Inflammatory macrophage treated with lipopolysaccharide for 1 hour (primary cell): ENCODE results near the gene SLC1A4.
"Not testable (repeated sequence)": the region's sequence is repeated elsewhere in the genome, so short reads cannot be mapped to it uniquely, and the experiment has no call there.

Experiments used
- DNase-seq, 2 donors: peaks; one replicate each; pipeline ENCODE4 v3.0.0-alpha.2; 2020 to 2022

Gene SLC1A4

DNA sequence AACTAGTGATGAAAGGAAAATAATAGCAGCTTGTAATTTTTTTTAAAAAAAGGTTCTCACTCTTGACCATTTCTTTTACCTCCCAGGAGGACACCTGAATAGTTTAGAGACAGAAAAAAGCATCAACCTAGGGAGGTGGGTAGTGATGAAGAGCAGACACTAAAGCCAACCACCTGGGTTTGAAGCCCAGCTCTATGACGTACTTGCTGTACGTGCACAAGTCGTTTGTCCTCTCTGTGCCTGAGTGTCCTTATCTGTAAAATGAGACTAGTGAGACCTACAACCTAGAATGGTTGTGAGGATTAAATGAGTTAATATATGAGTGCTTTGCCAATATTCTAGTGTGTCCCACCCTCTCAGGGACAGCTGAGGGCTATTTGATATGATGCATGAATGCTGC lies 5.8 kb downstream of the SLC1A4 start:
- no peak for DNase-seq

DNA sequence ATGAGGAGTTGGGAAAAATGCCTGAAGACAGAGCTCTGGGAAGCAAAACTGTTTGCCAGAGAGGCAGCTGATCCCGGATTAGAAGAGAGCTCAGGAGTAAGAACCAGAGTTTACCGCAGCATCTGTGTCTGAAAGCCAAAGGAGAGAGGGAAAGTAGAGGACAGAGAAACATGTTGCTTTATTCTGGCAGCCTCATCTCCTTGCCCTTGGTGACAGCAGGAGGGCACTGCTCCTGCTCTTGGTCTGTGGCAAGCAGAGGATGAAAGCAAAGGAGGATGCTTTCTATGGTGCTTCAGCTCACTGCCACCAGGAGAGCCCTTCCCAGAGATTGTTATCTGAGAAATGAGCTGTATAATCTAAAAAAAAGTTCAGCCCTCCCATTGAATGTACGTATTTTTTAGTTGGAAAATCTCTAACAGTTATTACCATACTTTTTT lies 7.7 kb downstream of the SLC1A4 start:
- no peak for DNase-seq

DNA sequence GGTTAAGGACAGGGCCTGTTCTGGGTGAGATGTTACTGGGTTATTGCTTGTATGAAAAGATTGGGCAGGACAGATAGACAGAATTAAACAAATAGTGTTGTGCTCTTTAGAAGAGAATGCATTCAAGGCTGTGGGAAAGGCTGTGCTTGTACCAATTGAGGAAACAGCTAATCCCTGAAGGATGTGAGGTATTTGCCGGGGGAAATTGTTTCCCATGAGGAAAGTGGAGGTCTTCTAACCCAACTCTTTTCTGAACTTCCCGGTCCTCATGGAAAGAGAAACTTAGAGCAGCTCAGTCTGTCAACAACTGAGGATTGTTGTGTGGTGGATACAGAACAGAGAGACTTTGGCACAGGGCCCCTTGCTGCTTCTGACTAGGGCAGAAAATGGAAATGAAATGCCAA lies 9.5 kb downstream of the SLC1A4 start:
- DNase-seq = no peak

DNA sequence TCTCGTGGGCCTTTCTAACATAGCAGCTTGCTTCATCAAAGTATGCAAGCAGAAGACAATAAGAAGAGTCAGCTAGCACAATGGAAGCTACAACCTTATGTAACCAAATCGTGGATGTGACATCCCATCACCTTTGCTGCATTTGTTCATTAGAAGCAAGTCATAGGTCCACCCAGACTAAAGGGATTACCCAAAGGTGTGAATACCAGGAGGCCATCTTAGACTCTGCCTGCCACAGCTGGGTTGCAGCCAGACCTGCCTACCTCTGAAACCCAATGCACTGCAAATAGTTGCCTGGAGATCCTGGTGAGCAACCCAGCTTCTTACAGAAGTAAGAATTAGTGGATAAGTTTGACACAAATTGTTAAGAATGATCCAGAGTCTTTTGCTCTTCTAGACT lies 10.6 kb downstream of the SLC1A4 start:
- no peak for DNase-seq

DNA sequence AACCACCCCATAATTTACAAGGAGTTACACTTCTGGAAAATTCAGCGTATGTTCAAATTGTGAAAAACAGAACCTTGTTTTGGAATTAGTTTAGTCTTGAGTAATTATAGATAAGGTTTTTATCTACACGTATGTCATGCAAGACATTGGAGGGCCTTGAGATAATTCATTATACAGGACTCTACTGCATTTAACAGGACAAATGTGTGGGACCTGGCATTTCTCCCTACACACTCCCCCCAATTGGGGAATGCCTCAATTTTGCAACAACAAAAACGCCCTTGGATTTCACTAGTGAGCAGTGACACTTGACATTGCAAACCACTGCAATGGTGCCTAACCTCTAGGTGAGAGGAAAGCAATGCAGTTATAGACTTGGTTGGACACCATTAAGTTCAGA lies 11.4 kb downstream of the SLC1A4 start:
- DNase-seq = peak; percentile 51 to 71

DNA sequence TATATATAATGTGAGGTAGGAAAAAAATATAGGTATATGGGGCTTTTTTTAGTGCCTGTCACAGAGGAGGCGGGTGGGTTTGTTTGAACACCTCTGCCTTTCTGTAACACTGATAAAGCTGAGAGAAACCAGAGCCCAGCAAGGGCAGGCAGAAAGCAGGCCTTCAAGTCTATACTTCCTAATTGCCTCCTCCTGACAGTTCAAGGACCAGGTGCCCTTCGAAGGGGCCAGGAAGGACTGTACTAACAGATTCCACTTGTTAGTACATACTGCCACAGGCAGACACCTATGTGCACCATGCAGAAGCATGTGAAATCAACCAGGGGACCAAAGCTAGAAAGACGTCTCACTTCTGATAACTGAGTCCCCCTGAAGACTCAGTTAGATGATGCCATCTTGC lies 13.8 kb downstream of the SLC1A4 start:
- DNase-seq = no peak

DNA sequence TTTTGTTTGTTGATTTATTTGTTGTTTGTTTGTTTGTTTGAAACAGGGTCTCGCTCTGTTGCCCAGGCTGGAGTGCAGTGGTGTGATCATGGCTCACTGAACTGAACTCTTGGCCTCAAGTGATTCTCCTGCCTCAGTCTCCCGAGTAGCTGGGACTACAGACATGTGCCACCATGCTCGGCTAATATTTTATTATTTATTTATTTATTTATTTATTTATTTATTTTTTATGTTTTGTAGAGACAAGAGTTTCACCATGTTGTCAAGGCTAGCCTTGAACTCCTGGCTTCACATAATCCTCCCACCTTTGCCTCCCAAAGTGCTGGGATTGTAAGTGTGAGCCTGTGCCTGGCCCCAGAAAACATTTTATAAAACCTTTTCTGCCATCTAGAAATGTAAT lies 15.0 kb downstream of the SLC1A4 start:
- DNase-seq = not testable (repeated sequence)

DNA sequence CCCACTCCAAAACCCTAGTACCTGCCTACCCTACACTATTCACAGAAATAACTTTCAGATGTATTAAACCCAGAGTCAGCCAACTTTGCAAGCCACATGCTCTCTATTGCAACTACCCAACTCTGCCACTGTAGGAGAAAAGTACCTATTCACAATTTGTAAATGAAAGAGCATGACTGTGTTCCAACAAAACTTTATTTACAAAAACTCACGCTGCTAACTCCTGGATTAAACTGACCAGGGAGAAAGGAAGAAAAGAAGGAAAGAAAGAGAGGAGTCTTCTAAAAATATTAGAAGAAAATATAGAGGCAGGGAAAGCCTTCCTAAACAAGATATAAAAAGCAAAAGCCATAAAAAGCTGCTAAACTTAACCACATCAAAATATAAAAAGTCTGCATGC lies 24.6 kb downstream of the SLC1A4 start:
- no peak for DNase-seq

DNA sequence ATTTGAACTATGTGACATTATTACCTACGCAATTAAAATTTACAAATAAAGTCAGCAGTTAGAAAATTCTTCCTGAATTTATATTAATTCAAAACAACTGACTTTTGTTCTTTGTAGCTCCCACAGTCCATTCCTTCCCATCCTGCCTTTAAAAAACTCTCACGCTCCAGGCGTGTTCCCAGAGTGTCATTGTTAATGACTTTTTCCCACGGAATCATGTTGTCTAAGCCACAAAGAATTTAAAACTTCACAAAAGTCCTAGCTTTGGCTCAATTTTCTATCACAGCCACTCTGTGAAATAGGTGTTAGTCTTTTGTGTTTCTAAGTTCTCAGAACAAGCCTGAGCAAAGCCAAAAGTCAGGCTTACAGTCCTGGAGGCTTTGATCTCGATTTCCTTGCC lies 26.5 kb downstream of the SLC1A4 start:
- DNase-seq = no peak

DNA sequence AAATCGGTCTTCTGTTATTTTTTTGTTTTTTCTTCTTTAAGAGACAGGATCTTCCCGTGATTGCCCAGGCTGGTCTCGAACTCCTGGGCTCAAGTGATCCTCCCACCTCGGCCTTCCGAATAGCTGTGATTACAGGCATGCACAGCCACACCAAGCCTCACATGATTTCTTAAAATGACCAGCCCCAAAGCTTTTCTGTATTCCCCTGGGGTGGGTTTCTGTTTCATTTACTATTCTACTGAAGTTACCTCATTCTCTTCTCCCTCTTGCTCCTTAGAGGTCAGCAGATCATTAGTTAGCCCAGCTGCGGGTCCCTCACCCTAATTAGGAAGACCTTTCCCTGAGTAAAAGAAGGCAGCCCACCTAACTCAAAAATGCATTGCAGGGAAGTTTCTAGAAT lies 27.6 kb downstream of the SLC1A4 start:
- DNase-seq = peak; percentile 35 to 67

DNA sequence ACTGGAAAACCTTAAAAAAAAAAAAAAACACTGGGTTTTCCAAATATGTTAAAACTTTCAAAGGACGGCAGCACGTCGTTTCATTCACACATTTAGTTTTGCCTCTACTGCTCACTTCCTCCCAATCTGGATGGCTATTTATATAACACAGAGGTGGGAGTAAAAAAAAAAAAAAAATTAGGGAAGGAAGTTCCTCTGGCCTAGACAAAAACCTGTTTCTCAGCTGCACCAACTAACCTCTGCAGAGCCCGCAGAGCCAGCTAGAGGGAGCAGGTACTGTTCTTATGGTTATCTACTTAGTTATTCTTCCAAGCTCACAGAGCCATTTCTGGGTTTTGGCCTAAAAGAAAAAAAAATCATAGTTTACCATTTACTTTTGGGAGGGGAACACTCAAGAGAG lies 28.1 kb downstream of the SLC1A4 start:
- DNase-seq = peak; percentile 71 to 86

DNA sequence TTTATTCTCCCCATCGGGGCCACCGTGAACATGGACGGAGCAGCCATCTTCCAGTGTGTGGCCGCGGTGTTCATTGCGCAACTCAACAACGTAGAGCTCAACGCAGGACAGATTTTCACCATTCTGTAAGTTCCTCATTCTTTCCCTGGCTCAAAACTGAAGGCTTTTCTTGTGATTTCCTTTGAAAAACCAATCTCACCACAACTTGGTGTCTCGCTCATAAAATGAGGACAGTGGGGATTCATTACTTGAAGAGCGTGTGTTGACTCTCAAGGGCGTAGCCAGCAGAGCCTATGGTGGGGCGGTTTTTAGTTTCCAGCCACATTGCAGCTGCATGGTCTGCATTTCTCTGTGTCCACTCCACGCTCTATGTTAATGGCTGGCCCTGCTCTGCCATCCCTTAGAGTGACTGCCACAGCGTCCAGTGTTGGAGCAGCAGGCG lies 29.0 kb downstream of the SLC1A4 start:
- peak; percentile 82 to 86 for DNase-seq

DNA sequence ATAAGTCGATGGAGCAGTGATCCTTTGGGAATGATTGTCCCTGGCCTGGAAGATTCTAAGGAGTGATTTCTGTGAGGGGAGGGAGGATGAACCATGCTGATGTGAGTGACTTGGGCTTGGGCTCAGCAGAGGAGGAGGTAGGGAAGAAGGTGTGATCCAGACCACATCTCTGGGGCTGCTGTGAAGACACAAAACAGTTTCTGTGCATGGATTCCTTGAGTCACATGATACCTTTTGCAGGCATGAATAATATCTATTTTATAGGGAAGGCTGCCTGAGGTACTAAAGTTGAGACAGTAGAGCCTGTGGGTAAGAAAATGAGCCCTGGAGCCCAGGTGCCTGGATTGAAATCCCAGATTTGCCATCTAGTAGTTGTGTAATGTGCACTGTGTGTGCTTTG lies 29.8 kb downstream of the SLC1A4 start:
- no peak for DNase-seq

DNA sequence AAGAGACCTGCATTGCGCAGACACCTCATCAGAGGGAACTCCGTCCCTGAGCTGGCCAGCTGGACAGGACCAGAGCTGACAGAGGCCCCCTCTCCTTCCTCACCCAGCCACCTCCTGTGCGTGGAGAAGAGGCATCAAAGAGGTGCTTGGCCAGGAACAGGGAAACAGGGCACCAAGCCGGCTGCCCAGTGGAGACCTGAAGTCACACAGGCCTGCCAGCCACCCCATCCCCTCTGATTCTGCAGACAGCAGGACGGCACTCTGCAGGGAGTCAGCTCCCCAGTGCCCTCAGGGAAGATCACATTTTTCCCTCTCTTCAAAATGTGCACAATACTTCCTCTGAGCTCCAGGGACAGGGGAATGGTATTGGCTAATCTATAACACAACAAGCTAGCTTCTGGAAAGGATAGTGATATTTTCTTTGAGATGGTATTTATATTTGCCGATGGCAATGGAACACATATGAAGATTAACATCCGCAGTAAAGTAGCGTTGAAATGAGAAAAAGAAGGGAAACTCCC lies 30.5 kb downstream of the SLC1A4 start:
- no peak for DNase-seq

DNA sequence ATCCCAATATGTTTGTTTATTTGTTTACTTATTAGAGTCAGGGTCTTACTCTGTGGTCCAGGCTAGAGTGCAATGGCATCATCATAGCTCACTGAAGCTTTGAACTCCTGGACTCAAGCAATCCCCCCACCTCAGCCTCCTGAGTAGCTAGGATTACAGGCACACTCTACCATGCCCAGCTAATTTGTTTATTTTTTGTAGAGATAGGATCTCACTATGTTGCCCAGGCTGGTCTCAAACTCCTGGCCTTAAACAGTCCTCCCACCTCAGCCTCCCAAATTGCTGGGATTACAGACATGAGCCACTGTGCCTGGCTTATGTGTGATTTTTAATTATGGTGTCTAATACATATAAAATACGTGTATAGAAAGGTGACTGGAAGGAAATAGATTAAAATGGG lies 31.1 kb downstream of the SLC1A4 start:
- DNase-seq = not testable (repeated sequence)

DNA sequence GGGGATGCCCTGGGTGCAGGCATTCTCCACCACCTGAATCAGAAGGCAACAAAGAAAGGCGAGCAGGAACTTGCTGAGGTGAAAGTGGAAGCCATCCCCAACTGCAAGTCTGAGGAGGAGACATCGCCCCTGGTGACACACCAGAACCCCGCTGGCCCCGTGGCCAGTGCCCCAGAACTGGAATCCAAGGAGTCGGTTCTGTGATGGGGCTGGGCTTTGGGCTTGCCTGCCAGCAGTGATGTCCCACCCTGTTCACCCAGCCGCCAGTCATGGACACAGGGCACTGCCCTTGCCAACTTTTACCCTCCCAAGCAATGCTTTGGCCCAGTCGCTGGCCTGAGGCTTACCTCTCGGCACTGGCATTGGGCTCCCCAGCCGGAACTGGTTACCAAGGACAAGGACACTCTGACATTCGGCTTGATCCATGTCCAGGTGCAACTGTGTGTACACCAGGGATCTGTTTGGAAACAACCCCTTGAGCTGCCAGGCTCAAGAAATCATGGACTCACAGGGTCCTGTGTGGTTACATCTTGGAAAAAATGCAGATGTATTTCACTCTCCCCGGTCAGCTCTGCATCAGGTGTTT lies 31.8 kb downstream of the SLC1A4 start:
- DNase-seq = no peak

DNA sequence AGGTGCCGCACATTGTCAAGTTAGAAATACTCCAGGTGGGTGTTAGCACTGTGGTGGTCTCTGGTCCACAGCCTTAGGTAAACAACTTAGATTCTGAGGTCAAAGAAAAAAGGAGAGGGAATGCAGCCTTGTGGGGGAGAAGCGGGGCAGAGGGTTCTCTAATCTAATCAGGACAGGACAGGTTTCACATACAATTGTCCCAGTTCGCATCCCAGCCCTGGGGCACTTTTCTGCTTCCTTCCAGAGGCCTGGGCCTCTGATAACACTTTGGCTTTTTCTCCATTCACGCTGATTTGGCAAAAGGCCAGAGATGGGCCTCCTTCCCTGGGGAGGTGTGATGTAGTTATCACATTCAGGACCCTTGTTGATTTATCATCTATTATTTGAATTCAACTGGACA lies 32.5 kb downstream of the SLC1A4 start:
- no peak for DNase-seq

DNA sequence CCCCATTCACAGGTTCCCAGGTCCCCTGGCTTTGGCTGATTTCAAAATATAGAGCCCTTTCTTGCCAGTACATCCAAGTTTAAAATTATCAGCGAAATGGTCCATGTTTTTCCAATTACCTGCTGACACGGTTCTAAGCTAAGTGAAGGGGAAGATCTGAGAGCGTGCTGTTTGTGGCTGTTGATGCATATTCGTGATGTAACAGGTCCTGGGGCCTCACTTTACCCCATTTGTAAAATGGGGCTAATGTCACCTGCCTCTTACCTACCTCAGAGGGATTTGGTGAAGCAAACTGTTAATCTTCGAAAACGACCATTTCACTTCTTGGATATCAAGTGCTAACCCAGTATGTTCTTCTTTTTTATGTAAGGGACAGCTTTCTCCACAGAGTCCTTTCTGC lies 33.0 kb downstream of the SLC1A4 start:
- no peak for DNase-seq

DNA sequence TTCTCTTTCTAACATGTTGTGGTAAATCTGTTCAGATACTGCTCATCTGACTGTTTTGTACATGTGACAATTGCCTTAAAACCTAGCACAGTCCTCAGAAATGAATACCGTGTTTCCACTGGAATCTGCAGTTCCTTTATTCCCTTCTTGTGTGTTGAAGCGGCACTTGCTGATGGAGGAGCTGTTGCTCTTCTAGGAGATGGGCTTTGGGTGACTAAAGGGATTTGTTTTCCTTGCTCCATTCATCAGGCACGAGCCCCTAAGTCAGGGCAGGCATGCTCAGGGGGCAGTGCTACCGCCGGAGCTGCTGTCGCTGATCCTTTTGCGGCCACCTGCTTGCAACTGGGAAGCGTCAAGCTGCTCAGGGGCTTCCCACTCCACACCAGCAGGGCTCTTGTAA lies 34.5 kb downstream of the SLC1A4 start:
- DNase-seq = no peak

DNA sequence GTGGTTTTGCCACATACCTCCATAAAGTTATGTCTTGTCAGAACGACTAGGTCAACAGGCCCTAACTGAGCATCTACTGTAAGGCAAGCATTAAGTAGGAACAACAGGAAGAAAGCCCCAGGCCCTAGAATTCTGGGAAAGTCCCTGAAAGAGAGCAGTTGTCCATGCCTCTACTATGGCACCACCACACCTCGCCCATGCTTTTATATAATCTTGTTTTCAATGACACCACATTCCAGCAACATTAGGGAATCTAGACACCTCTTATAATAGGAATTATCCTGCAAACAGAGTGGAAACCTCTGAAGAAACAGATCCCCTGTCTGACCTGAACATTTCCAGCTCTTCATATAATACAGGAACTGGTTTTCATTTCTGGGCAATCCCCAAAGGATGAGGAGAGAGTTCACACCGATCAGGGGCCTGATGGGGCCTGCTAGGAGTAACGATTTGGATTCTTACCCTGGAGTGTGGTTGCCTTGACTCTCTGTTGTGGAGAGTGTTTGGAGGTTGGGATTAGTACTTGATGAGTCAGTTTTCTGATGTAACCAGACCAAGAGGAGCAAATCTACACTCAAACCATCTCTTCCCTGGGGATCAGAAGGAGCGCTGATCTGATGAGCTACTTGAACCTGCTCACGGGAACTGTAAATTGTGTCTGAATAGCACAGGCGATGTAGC lies 35.1 kb downstream of the SLC1A4 start:
- DNase-seq = no peak

DNA sequence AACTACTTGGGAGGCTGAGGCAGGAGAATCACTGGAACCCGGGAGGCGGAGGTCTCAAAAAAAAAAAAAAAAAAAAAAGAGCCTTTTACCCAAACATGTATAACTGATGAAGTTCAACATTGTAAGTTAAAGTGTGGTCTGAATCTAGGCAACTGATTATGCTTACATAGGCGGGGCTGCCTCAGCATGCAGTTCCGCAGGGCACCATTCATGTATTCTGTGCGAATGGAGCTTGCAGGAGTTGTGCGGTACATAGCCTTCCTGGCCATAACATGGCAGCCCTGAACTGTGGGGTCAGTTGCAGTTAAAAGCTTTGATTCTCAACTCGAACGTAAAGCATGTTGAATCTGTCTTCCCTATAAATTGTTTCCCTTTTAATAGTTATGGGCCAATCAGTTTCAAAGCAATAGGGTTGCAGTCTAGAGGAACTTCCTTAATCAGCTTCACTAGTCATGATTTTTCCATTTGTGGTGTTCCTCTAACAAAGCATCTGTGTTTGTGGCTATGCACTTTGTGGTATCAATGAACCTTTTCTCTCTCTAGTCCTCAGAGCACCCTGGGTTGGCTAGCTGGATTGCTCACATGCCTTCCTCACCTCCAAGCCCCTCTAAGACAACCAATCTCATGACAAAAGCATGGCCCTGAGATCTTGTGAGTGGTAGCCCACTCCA lies 36.4 kb downstream of the SLC1A4 start:
- peak; percentile 74 for DNase-seq

DNA sequence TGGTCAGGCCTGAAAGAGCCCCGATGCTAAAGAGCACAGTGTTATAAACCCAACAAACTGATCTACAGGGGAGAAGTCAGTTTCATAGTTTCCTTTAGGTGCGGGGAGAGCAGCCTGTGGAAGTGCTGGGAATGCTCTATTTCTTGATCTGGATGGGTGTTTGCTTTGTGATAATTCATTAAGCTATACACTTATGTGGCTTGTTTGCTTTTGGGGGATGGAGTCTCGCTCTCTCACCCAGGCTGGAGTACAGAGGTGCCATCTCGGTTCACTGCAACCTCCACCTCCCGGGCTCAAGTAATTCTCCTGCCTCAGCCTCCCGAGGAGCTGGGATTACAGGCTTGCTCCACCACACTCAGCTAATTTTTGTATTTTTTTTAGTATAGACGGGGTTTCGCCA lies 37.0 kb downstream of the SLC1A4 start:
- DNase-seq = no peak

DNA sequence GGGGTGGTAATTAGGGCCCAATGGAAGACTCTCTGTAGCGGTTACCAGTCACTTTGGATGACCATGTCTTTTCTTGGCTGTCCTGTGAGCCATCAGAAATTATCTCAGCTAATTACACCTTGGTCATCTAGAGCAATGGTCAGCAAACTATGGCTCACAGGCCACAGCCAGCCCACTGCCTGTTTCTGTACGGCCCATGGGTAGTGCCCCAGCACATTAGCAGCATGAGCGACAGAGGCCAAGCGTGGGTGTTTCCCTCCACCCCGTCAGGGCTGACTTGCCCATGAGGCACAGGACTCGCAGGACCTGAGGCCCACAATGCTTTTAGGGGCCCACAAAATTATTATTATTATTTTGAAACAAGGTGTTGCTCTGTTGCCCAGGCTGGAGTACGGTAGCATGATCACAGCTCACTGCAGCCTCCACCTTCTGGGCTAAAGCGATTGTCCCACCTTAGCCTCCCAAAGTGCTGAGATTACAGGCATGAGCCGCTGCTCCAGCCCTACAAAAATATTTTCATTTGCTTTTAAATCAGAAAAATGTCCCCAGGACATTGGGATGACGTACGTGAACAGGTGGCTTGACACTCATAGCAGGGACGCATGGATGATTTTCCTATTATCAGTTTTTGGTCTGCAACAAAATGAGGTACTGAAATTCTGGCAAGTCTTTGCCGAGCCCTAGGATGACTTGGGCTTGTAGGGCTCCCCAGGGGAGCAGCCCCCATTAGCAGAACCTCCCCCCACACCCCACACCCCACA lies 37.7 kb downstream of the SLC1A4 start:
- peak in 1 of 2 donors; percentile 40 for DNase-seq
